ENCODE measurements around the gene WDFY4.

The WDFY4 gene

DNA sequence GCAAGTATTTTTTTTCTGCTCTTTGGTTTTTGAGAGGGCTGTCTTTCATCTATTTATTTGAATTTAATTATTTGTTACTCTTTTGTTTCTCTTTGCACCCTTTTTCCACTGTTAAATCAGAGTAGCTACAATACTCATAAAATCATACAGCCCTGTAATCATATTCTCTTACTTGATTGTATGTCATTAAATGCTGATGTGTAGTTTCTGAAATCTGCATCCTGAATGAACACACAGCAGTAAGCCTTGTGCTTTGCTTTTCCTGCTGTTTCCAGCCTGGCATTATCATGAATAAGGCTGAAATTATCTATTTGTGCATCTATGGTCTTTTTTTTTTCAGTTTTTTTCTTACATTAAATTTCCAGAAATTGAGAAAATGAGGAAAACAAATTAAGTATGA is 250.9 kb downstream of the WDFY4 start:
- no peaks in the 10 kb centered on the region for H3K9me3 ChIP-seq
- intact Hi-C loops (cut with DNase I; ENCODE audit: low total_unique reads): no loop called here

DNA sequence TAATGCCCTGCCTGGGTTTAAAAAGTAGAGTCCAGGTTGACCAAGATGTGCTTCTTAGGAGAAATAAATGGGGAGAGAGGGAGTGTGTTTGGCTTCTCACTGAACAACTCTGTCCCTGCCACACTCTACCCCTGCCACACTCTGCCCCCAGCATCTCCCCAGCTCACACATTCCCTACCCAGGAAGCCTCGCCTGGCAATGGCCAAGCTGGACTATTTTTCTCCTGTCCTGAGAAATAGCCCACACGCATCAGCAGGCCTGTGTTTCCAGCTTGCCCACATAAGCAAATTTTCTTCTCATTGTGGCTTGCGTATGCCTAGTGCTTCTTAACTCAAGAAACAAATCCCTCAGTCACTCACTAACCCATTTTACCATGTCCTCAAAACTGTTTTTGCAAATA is 253.1 kb downstream of the WDFY4 start:
- H3K9me3 ChIP-seq: no peaks in the 10 kb centered on the region
- TF ChIP-seq, protein P1, sequence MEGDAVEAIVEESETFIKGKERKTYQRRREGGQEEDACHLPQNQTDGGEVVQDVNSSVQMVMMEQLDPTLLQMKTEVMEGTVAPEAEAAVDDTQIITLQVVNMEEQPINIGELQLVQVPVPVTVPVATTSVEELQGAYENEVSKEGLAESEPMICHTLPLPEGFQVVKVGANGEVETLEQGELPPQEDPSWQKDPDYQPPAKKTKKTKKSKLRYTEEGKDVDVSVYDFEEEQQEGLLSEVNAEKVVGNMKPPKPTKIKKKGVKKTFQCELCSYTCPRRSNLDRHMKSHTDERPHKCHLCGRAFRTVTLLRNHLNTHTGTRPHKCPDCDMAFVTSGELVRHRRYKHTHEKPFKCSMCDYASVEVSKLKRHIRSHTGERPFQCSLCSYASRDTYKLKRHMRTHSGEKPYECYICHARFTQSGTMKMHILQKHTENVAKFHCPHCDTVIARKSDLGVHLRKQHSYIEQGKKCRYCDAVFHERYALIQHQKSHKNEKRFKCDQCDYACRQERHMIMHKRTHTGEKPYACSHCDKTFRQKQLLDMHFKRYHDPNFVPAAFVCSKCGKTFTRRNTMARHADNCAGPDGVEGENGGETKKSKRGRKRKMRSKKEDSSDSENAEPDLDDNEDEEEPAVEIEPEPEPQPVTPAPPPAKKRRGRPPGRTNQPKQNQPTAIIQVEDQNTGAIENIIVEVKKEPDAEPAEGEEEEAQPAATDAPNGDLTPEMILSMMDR (IDR thresholded peaks at IDR 0.05): no peak
- no peak for DNase-seq
- no peaks in the 10 kb centered on the region for H3K27me3 ChIP-seq
- H3K36me3 ChIP-seq: no peaks in the 10 kb centered on the region
- H3K4me1 ChIP-seq: no peaks in the 10 kb centered on the region
- no peak overlapping the region for H3K4me3 ChIP-seq
- no peak overlapping the region for H3K27ac ChIP-seq
- intact Hi-C loops (cut with DNase I; ENCODE audit: low total_unique reads): no loop called here

More for the DNA sequence above, 250.9 kb downstream of the WDFY4 start:
- TF ChIP-seq, protein P1 (IDR thresholded peaks at IDR 0.05): no peak
- Histone ChIP-seq H3K27ac (no peak overlapping the region), H3K4me1 (no peaks in the 10 kb centered on the region), H3K4me3 (no peak overlapping the region), H3K36me3 (no peaks in the 10 kb centered on the region), H3K27me3 (no peaks in the 10 kb centered on the region)
- no peak for DNase-seq

DNA sequence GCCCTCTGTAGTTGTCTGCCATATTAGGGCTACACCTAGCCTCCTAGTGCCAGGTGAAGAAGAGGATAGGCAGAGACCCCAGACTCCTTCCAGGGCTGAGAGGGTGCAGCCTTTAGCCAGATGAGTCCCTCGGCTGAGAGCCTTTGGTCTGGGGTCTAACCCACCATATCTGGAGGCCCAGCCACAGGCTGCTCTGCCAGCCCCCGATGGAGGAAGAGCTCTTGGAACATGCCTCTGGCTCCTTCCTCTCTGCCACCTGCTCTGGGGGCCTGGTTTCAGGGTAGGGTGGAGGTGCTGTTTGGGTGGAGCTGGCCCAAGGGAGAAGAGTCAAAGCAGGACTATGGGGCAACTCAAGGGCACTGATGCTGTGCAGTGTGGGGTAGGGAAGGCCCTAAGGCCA is 253.6 kb downstream of the WDFY4 start:
- Histone ChIP-seq H3K9me3 (no peaks in the 10 kb centered on the region), H3K27me3 (no peaks in the 10 kb centered on the region), H3K27ac (no peak overlapping the region), H3K4me3 (no peak overlapping the region), H3K4me1 (no peaks in the 10 kb centered on the region), H3K36me3 (no peaks in the 10 kb centered on the region)
- intact Hi-C loops (cut with DNase I; ENCODE audit: low total_unique reads): no loop called here
- DNase-seq: no peak
- TF ChIP-seq, protein P1 (IDR thresholded peaks at IDR 0.05): no peak

DNA sequence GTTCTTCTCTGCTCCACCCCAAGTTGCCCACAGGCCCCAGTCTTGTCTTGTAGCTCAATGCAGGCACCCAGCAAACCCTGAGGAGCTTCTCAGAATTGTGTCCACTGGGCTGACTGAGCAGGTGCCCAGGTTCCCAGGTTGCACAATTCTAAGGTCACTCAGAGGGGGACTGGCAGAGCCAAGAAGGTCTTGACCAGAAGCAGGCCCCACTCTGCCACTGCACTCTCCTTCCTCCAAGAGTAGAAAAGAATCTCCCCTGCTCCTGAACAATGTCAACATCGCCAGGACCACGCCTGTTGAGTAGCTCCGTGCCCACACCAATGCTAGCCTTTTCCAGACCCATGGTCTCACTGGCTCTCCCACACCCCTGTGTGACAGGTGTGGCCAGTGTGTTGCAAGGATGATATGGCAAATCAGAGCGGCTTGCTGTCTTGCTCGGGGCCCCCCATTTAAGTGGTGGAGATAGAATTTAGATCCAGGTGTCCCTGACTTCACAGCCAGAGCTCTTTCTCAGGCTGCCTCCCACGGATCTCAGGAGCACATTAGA is 254.4 kb downstream of the WDFY4 start:
- TF ChIP-seq, protein P1 (IDR thresholded peaks at IDR 0.05): no peak
- no peak overlapping the region for H3K27ac ChIP-seq
- H3K4me1 ChIP-seq: no peaks in the 10 kb centered on the region

DNA sequence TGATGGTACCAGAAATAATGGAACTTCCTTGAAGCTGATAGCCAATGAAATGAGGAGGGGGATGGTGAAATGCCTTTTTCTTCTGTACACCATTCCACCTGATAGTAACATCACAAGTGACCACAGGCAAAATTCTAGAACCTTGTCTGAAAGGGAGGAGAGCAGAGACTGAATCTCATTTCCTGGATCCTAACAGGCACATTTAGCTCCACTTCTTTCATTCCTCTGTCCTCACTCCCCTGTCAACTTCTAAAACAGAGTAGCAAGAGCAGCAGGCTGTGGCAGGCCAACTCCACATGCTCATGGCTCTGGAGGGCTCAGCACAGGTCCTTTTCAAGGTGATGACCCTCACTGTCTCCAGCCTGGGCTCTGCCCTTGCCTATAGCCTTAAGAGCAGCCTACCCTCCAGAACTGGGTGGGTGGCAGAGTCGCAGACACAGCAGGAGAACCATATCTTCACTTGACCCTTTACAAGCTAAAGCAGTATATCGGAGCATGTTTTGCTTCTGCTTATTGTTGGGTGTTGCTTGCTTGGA is 255.2 kb downstream of the WDFY4 start, which contains the start of gene LRRC18:
Gene LRRC18 (minus strand): TSS at position 51 of the 536 bp plus-strand sequence. CDS start 25,685 bp downstream, outside the sequence.
- H3K4me1 ChIP-seq: no peaks in the 10 kb centered on the region
- no peaks in the 10 kb centered on the region for H3K36me3 ChIP-seq
- TF ChIP-seq, protein P1 (IDR thresholded peaks at IDR 0.05): no peak
- no peak within 1 kb of the TSS for H3K27ac ChIP-seq
- intact Hi-C loops (cut with DNase I; ENCODE audit: low total_unique reads): no loop called here
- DNase-seq: no peak
- no peaks in the 10 kb centered on the region for H3K27me3 ChIP-seq
- H3K4me3 ChIP-seq: no peak within 1 kb of the TSS
- H3K9me3 ChIP-seq: no peaks in the 10 kb centered on the region

More for the DNA sequence above, 254.4 kb downstream of the WDFY4 start:
- Histone ChIP-seq H3K9me3 (no peaks in the 10 kb centered on the region), H3K36me3 (no peaks in the 10 kb centered on the region), H3K27me3 (no peaks in the 10 kb centered on the region), H3K4me3 (no peak overlapping the region)
- intact Hi-C loops (cut with DNase I; ENCODE audit: low total_unique reads): no loop called here
- DNase-seq: no peak
